HEK293 (cell line): ENCODE measurements around the gene SPATA25.

ENCODE experiments used
- HOXC10 ChIP-seq: sonication (generic); formaldehyde crosslinking; IDR thresholded peaks from 2 replicates; pipeline ENCODE4 v1.8.1; 2023; ENCODE audit warnings: mild to moderate bottlenecking, missing genetic modification reagents
- HOXD13 ChIP-seq: sonication (generic); formaldehyde crosslinking; IDR thresholded peaks from 2 replicates; pipeline ENCODE4 v1.8.0; 2022; ENCODE audit warnings: missing genetic modification reagents, borderline replicate concordance
- KLF1 ChIP-seq: fragments of 450-650 bp; formaldehyde crosslinking; IDR thresholded peaks from 2 replicates; pipeline ENCODE4 v1.5.1; 2016; ENCODE audit warnings: missing biosample characterization, missing genetic modification characterization
- YY1 ChIP-seq: fragments of 450-650 bp; formaldehyde crosslinking; IDR thresholded peaks from 2 replicates; pipeline ENCODE4 v1.5.1; 2018; ENCODE audit warnings: missing biosample characterization, missing genetic modification characterization
- ZBTB1 ChIP-seq: fragments of 450-650 bp; formaldehyde crosslinking; IDR thresholded peaks from 2 replicates; pipeline ENCODE4 v1.5.1; 2016; ENCODE audit warnings: missing biosample characterization, missing genetic modification characterization
- ZFP69B ChIP-seq: fragments of 450-650 bp; formaldehyde crosslinking; IDR thresholded peaks from 2 replicates; pipeline ENCODE4 v1.5.1; 2016; ENCODE audit warnings: missing biosample characterization, missing genetic modification characterization
- ZNF10 ChIP-seq: fragments of 450-650 bp; formaldehyde crosslinking; IDR thresholded peaks from 2 replicates; pipeline ENCODE4 v1.5.1; 2017; ENCODE audit warnings: missing biosample characterization, missing genetic modification characterization
- ZNF146 ChIP-seq: fragments of 450-650 bp; formaldehyde crosslinking; IDR thresholded peaks from 2 replicates; pipeline ENCODE4 v1.5.1; 2016; ENCODE audit warnings: missing biosample characterization, missing genetic modification characterization
- ZNF169 ChIP-seq: fragments of 450-650 bp; formaldehyde crosslinking; IDR thresholded peaks from 2 replicates; pipeline ENCODE4 v1.5.1; 2016; ENCODE audit warnings: missing biosample characterization, missing genetic modification characterization
- ZNF174 ChIP-seq: fragments of 450-650 bp; formaldehyde crosslinking; IDR thresholded peaks from 2 replicates; pipeline ENCODE4 v1.5.0; 2017; ENCODE audit warnings: missing biosample characterization, mild to moderate bottlenecking, missing genetic modification characterization
- ZNF221 ChIP-seq: fragments of 450-650 bp; formaldehyde crosslinking; IDR thresholded peaks from 2 replicates; pipeline ENCODE4 v1.5.1; 2017; ENCODE audit warnings: missing biosample characterization, missing genetic modification characterization, borderline replicate concordance
- ZNF24 ChIP-seq: fragments of 450-650 bp; formaldehyde crosslinking; IDR thresholded peaks from 2 replicates; pipeline ENCODE4 v1.5.1; 2016; ENCODE audit warnings: missing biosample characterization, missing genetic modification characterization
- ZNF274 ChIP-seq, 2 experiments: fragments of 200-500 bp in 1 of 2; fragments of 450-650 bp in 1 of 2; sonication (Bioruptor generic) in 1 of 2; formaldehyde crosslinking in 1 of 2; IDR thresholded peaks; 2 replicates each; pipeline versions ENCODE4 v1.5.1 to v1.6.1; 2014 to 2016; ENCODE audit warnings: borderline replicate concordance in 1 of 2, inconsistent platforms in 1 of 2, low read length in 1 of 2, missing biosample characterization in 1 of 2, missing genetic modification characterization in 1 of 2
- ZNF37A ChIP-seq: fragments of 450-650 bp; IDR thresholded peaks from 2 replicates; pipeline ENCODE4 v1.5.1; 2018; ENCODE audit warnings: missing biosample characterization, missing genetic modification characterization
- ZNF521 ChIP-seq: fragments of 450-650 bp; formaldehyde crosslinking; IDR thresholded peaks from 2 replicates; pipeline ENCODE4 v1.5.1; 2017; ENCODE audit warnings: missing biosample characterization, mild to moderate bottlenecking, missing genetic modification characterization
- ZNF624 ChIP-seq: fragments of 450-650 bp; formaldehyde crosslinking; IDR thresholded peaks from 2 replicates; pipeline ENCODE4 v1.5.1; 2017; ENCODE audit warnings: missing biosample characterization, missing genetic modification characterization
- ZNF626 ChIP-seq: fragments of 450-650 bp; sonication (Bioruptor Pico); formaldehyde crosslinking; IDR thresholded peaks from 2 replicates; pipeline ENCODE4 v1.5.1; 2018; ENCODE audit warnings: missing biosample characterization, missing genetic modification characterization, inconsistent platforms
- ZNF658 ChIP-seq: fragments of 450-650 bp; formaldehyde crosslinking; IDR thresholded peaks from 2 replicates; pipeline ENCODE4; 2016; ENCODE audit warnings: missing biosample characterization, missing genetic modification characterization
- ZNF660 ChIP-seq: fragments of 450-650 bp; IDR thresholded peaks from 2 replicates; pipeline ENCODE4 v1.5.1; 2018; ENCODE audit warnings: missing biosample characterization, mild to moderate bottlenecking, missing genetic modification characterization
- ZNF777 ChIP-seq: fragments of 450-650 bp; formaldehyde crosslinking; IDR thresholded peaks from 2 replicates; pipeline ENCODE4 v1.5.1; 2017; ENCODE audit warnings: missing biosample characterization, missing genetic modification characterization, borderline replicate concordance
- ZNF785 ChIP-seq: fragments of 450-650 bp; formaldehyde crosslinking; IDR thresholded peaks from 2 replicates; pipeline ENCODE4 v1.5.1; 2016; ENCODE audit warnings: missing biosample characterization, missing genetic modification characterization
- ZSCAN23 ChIP-seq: fragments of 450-650 bp; formaldehyde crosslinking; IDR thresholded peaks from 2 replicates; pipeline ENCODE4 v1.5.1; 2016; ENCODE audit warnings: missing biosample characterization, missing genetic modification characterization
- TF ChIP-seq, protein P1 (sequence below): fragments of 450-650 bp; formaldehyde crosslinking; IDR thresholded peaks from 2 replicates; pipeline ENCODE4 v1.5.0; 2017; ENCODE audit warnings: missing biosample characterization, missing genetic modification characterization, borderline replicate concordance
- TF ChIP-seq, protein P2 (sequence below): fragments of 450-650 bp; formaldehyde crosslinking; IDR thresholded peaks from 2 replicates; pipeline ENCODE4 v1.5.1; 2017; ENCODE audit warnings: missing biosample characterization, mild to moderate bottlenecking, missing genetic modification characterization, moderate library complexity
- TF ChIP-seq, protein P3 (sequence below): fragments of 450-650 bp; formaldehyde crosslinking; IDR thresholded peaks from 2 replicates; pipeline ENCODE4 v1.5.1; 2016; ENCODE audit warnings: missing biosample characterization, missing genetic modification characterization
- TF ChIP-seq, protein P4 (sequence below): fragments of 450-650 bp; formaldehyde crosslinking; IDR thresholded peaks from 2 replicates; pipeline ENCODE4 v1.5.1; 2016; ENCODE audit warnings: missing biosample characterization, missing genetic modification characterization, borderline replicate concordance
- TF ChIP-seq, protein P5 (sequence below): sonication (generic); formaldehyde crosslinking; IDR thresholded peaks from 2 replicates; pipeline ENCODE4 v1.8.1; 2022; ENCODE audit warnings: mild to moderate bottlenecking, moderate library complexity, missing genetic modification reagents
- TF ChIP-seq, protein P6 (sequence below): fragments of 450-650 bp; formaldehyde crosslinking; IDR thresholded peaks from 2 replicates; pipeline ENCODE4 v1.5.1; 2016; ENCODE audit warnings: missing biosample characterization, missing genetic modification characterization

Gene SPATA25

DNA sequence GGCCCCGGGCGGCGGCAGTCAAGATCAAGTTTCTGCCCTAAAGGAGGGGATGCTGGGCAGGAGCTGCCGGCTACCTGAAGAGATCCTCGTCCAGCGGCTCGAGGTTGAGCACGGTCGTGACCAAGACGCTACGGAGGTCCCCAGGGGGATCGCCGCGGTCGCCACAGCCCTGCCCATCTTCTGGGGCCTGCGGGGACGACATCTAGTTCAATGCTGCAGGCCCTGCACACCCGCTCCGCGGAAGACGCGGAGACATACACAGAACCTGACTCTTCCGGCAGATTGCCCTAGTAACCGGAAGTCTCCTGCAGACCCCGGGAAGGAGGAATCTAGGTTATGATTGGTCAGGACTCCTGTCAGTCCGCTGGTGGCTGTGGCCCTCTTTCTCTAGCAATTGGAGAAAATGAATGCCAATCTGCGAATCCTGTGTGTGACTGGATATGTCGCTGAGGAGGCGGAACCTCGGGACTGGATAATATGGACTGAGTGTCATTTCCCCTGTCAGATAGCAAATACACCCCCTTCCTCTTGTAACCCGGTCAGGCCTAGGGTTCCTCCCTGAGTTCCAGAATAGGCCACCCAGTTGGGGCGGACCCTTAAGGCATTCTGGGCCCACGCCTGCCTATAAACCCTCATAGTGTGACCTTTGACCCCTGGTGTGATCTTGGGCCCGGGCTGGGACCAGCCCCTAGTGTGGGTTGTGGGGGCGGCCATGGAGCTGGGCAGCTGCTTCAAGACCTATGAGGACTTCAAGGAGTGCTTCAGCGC, 30.1 kb downstream of the SPATA25 start, which contains the start of the genes ACOT8 and ZSWIM3 (continued):
- TF ChIP-seq, protein P1, sequence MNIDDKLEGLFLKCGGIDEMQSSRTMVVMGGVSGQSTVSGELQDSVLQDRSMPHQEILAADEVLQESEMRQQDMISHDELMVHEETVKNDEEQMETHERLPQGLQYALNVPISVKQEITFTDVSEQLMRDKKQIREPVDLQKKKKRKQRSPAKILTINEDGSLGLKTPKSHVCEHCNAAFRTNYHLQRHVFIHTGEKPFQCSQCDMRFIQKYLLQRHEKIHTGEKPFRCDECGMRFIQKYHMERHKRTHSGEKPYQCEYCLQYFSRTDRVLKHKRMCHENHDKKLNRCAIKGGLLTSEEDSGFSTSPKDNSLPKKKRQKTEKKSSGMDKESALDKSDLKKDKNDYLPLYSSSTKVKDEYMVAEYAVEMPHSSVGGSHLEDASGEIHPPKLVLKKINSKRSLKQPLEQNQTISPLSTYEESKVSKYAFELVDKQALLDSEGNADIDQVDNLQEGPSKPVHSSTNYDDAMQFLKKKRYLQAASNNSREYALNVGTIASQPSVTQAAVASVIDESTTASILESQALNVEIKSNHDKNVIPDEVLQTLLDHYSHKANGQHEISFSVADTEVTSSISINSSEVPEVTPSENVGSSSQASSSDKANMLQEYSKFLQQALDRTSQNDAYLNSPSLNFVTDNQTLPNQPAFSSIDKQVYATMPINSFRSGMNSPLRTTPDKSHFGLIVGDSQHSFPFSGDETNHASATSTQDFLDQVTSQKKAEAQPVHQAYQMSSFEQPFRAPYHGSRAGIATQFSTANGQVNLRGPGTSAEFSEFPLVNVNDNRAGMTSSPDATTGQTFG: no peak
- TF ChIP-seq ZSCAN23 (0 out of 2 replicates have a peak, but pooled peaks have one; percentile 26), ZNF221 (no peak), HOXC10 (CRISPR knock-in tag) (no peak), ZNF658 (no peak), ZNF626 (no peak), ZNF37A (tag by site-specific recombination) (no peak), ZNF169 (tag by site-specific recombination) (no peak), ZNF660 (no peak), KLF1 (tag by site-specific recombination) (peak; percentile 77), ZNF624 (tag by site-specific recombination) (no peak), YY1 (tag by site-specific recombination) (peak; percentile 57; the same call in 1 of the 2 replicates), ZNF24 (tag by site-specific recombination) (no peak), ZNF10 (tag by site-specific recombination) (no peak), ZNF785 (tag by site-specific recombination) (no peak), ZBTB1 (tag by site-specific recombination) (no peak), ZNF274 (IDR thresholded peaks at IDR 0.05; ENCODE audit: low read length) (no peak), ZNF274 (tag by site-specific recombination; IDR thresholded peaks at IDR 0.05; ENCODE audit: borderline replicate concordance) (no peak), HOXD13 (no peak), ZNF174 (no peak), ZNF146 (tag by site-specific recombination) (no peak), ZFP69B (tag by site-specific recombination) (peak; percentile 75), ZNF521 (tag by site-specific recombination) (no peak), ZNF777 (no peak)
- TF ChIP-seq, protein P2, sequence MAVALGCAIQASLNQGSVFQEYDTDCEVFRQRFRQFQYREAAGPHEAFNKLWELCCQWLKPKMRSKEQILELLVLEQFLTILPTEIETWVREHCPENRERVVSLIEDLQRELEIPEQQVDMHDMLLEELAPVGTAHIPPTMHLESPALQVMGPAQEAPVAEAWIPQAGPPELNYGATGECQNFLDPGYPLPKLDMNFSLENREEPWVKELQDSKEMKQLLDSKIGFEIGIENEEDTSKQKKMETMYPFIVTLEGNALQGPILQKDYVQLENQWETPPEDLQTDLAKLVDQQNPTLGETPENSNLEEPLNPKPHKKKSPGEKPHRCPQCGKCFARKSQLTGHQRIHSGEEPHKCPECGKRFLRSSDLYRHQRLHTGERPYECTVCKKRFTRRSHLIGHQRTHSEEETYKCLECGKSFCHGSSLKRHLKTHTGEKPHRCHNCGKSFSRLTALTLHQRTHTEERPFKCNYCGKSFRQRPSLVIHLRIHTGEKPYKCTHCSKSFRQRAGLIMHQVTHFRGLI (tag by site-specific recombination): no peak
- TF ChIP-seq, protein P3, sequence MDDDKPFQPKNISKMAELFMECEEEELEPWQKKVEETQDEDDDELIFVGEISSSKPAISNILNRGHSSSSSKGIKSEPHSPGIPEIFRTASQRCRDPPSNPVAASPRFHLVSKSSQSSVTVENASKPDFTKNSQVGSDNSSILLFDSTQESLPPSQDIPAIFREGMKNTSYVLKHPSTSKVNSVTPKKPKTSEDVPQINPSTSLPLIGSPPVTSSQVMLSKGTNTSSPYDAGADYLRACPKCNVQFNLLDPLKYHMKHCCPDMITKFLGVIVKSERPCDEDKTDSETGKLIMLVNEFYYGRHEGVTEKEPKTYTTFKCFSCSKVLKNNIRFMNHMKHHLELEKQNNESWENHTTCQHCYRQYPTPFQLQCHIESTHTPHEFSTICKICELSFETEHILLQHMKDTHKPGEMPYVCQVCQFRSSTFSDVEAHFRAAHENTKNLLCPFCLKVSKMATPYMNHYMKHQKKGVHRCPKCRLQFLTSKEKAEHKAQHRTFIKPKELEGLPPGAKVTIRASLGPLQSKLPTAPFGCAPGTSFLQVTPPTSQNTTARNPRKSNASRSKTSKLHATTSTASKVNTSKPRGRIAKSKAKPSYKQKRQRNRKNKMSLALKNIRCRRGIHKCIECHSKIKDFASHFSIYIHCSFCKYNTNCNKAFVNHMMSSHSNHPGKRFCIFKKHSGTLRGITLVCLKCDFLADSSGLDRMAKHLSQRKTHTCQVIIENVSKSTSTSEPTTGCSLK: no peak
- TF ChIP-seq, protein P4, sequence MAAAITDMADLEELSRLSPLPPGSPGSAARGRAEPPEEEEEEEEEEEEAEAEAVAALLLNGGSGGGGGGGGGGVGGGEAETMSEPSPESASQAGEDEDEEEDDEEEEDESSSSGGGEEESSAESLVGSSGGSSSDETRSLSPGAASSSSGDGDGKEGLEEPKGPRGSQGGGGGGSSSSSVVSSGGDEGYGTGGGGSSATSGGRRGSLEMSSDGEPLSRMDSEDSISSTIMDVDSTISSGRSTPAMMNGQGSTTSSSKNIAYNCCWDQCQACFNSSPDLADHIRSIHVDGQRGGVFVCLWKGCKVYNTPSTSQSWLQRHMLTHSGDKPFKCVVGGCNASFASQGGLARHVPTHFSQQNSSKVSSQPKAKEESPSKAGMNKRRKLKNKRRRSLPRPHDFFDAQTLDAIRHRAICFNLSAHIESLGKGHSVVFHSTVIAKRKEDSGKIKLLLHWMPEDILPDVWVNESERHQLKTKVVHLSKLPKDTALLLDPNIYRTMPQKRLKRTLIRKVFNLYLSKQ (tag by site-specific recombination): no peak
- TF ChIP-seq, protein P5, sequence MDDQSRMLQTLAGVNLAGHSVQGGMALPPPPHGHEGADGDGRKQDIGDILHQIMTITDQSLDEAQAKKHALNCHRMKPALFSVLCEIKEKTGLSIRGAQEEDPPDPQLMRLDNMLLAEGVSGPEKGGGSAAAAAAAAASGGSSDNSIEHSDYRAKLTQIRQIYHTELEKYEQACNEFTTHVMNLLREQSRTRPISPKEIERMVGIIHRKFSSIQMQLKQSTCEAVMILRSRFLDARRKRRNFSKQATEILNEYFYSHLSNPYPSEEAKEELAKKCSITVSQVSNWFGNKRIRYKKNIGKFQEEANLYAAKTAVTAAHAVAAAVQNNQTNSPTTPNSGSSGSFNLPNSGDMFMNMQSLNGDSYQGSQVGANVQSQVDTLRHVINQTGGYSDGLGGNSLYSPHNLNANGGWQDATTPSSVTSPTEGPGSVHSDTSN (CRISPR knock-in tag): peak; percentile 99
- TF ChIP-seq, protein P6, sequence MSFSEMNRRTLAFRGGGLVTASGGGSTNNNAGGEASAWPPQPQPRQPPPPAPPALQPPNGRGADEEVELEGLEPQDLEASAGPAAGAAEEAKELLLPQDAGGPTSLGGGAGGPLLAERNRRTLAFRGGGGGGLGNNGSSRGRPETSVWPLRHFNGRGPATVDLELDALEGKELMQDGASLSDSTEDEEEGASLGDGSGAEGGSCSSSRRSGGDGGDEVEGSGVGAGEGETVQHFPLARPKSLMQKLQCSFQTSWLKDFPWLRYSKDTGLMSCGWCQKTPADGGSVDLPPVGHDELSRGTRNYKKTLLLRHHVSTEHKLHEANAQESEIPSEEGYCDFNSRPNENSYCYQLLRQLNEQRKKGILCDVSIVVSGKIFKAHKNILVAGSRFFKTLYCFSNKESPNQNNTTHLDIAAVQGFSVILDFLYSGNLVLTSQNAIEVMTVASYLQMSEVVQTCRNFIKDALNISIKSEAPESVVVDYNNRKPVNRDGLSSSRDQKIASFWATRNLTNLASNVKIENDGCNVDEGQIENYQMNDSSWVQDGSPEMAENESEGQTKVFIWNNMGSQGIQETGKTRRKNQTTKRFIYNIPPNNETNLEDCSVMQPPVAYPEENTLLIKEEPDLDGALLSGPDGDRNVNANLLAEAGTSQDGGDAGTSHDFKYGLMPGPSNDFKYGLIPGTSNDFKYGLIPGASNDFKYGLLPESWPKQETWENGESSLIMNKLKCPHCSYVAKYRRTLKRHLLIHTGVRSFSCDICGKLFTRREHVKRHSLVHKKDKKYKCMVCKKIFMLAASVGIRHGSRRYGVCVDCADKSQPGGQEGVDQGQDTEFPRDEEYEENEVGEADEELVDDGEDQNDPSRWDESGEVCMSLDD: no peak
